Smooth muscle cell (in vitro differentiated cells): ENCODE data around the gene DTX3. TPM values are rescaled to one million over a fixed set of nuclear protein-coding genes. Genes with fewer than 3 reads are reported as not detected.

Experiments used
- DNase-seq: peaks from one replicate; lab custom pipeline; 2025; ENCODE audit not compliant: unreplicated experiment; lab: John Stamatoyannopoulos, UW
- H2AFZ ChIP-seq: fragments of 200-600 bp; sonication (generic); 2 replicates; pipeline ENCODE4 v1.6.0; 2016; ENCODE audit warnings: antibody characterized with exemption, low read depth, mild to moderate bottlenecking
- H3F3A ChIP-seq: fragments of 200-600 bp; sonication (generic); 2 replicates; pipeline ENCODE4 v1.6.0; 2017; ENCODE audit warnings: antibody characterized with exemption, low read depth
- H3K27ac ChIP-seq: fragments of 200-600 bp; sonication (generic); 2 replicates; pipeline ENCODE4 v1.5.1; 2016; ENCODE audit warnings: low read depth, mild to moderate bottlenecking
- H3K27me3 ChIP-seq: fragments of 200-600 bp; sonication (generic); 2 replicates; pipeline ENCODE4 v1.6.1; 2016; ENCODE audit warnings: low read depth, mild to moderate bottlenecking
- H3K36me3 ChIP-seq: fragments of 200-600 bp; sonication (generic); 2 replicates; pipeline ENCODE4 v1.5.1; 2016; ENCODE audit warnings: low read depth
- H3K4me1 ChIP-seq: fragments of 200-600 bp; sonication (generic); 2 replicates; pipeline ENCODE4 v1.5.1; 2016; ENCODE audit warnings: low read depth
- H3K4me2 ChIP-seq: fragments of 200-600 bp; sonication (generic); 2 replicates; pipeline ENCODE4 v1.6.0; 2016; ENCODE audit warnings: mild to moderate bottlenecking
- H3K4me3 ChIP-seq: fragments of 200-600 bp; sonication (generic); 2 replicates; pipeline ENCODE4 v1.5.1; 2016; ENCODE audit warnings: mild to moderate bottlenecking
- H3K79me2 ChIP-seq: fragments of 200-600 bp; sonication (generic); 2 replicates; pipeline ENCODE4 v1.6.0; 2016; ENCODE audit warnings: low read depth, mild to moderate bottlenecking
- H3K9ac ChIP-seq: fragments of 200-600 bp; sonication (generic); 2 replicates; pipeline ENCODE4 v1.6.0; 2016; ENCODE audit warnings: low read depth
- H3K9me3 ChIP-seq: fragments of 200-600 bp; sonication (generic); replicated peaks from 2 replicates; pipeline ENCODE4 v1.5.1; 2016; ENCODE audit warnings: low read depth
- H4K20me1 ChIP-seq: fragments of 200-600 bp; sonication (generic); 2 replicates; pipeline ENCODE4 v1.6.0; 2016; ENCODE audit warnings: low read depth
- WGBS: methylation state at CpG from one replicate; pipeline ENCODE4 v1.1.7; 2016; ENCODE audit warnings: low lambda C conversion rate; 5-methylcytosine and 5-hydroxymethylcytosine counted together
- polyA plus RNA-seq: library from polyadenylated mRNA; unstranded; fragments of >200 nt; fragmentation: Nextera tagmentation; extraction: Ambion mirVana; gene quantifications from 2 replicates; pipeline ENCODE4 v1.2.1, GENCODE V29; 2016
- total RNA-seq: library from RNA; depleted of rRNA; stranded (reverse); fragments of >200 nt; gene quantifications from 2 replicates; pipeline ENCODE4 v1.2.3, GENCODE V29; 2014
- TF ChIP-seq, protein P1 (sequence below): fragments of 200-600 bp; sonication (generic); IDR thresholded peaks from 2 replicates; pipeline ENCODE4 v1.5.1; 2017; ENCODE audit warnings: borderline replicate concordance, mild to moderate bottlenecking, antibody characterized with exemption; ENCODE audit not compliant: insufficient read depth, poor library complexity, severe bottlenecking

Gene DTX3
- total and polyA plus RNA-seq, 2 experiments from 2014 or later = 29.4 to 43.0 TPM

DNA sequence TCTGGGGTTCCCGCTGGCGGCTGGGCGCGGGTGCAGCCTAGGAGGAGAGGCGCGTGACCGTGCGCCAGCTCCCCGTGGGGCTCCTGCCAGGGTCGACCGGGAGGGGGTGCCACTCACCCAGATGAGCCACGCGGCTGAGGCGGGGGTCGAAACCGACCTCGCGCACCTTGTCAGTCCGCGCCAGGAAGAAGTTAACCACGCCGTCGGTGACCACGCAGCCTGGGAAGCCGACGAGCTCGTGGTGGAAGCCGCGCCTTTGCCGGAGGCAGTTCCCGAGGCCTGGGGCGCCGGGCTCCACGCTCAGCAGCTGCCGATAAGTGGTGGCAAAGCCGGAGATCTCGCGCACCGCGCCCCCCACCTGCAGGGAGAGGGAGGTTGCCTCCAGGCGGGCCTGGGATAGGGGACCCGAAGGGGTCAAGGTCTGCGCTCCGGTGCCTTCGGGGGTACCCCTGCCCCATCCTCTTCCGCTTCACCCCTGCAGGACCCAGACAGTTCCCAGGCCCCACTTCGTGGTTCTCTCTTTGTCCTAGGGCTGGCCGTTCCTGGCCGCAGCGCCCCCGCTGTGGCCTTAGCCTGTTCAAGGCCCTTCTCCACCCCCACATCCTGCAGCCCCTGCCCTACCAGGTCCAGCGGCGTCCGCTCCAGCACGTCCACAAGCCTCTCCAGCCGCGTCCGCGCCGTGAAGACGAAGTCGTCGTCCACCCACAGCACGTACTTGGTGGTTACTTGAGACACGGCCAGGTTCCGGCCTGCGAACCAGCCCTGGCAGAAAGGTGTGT is 23.1 kb downstream of the DTX3 start:
- peaks cover 12% of the 10 kb centered on the region for H3K4me1 ChIP-seq
- no peak overlapping the region for H3K4me3 ChIP-seq
- no peaks in the 10 kb centered on the region for H3K9me3 ChIP-seq
- H3F3A ChIP-seq = no peaks in the 10 kb centered on the region
- no peaks in the 10 kb centered on the region for H3K36me3 ChIP-seq
- TF ChIP-seq, protein P1, sequence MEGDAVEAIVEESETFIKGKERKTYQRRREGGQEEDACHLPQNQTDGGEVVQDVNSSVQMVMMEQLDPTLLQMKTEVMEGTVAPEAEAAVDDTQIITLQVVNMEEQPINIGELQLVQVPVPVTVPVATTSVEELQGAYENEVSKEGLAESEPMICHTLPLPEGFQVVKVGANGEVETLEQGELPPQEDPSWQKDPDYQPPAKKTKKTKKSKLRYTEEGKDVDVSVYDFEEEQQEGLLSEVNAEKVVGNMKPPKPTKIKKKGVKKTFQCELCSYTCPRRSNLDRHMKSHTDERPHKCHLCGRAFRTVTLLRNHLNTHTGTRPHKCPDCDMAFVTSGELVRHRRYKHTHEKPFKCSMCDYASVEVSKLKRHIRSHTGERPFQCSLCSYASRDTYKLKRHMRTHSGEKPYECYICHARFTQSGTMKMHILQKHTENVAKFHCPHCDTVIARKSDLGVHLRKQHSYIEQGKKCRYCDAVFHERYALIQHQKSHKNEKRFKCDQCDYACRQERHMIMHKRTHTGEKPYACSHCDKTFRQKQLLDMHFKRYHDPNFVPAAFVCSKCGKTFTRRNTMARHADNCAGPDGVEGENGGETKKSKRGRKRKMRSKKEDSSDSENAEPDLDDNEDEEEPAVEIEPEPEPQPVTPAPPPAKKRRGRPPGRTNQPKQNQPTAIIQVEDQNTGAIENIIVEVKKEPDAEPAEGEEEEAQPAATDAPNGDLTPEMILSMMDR = no peak
- no peaks in the 10 kb centered on the region for H4K20me1 ChIP-seq
- no peak for DNase-seq
- 15% methylated on average over 65 of the region's 67 CpGs for WGBS
- H3K27ac ChIP-seq = no peak overlapping the region
- H3K79me2 ChIP-seq = no peaks in the 10 kb centered on the region
- H3K9ac ChIP-seq = no peak overlapping the region
- H3K4me2 ChIP-seq = no peak overlapping the region
- H3K27me3 ChIP-seq = peaks cover 100% of the 10 kb centered on the region
- no peak overlapping the region for H2AFZ ChIP-seq

DNA sequence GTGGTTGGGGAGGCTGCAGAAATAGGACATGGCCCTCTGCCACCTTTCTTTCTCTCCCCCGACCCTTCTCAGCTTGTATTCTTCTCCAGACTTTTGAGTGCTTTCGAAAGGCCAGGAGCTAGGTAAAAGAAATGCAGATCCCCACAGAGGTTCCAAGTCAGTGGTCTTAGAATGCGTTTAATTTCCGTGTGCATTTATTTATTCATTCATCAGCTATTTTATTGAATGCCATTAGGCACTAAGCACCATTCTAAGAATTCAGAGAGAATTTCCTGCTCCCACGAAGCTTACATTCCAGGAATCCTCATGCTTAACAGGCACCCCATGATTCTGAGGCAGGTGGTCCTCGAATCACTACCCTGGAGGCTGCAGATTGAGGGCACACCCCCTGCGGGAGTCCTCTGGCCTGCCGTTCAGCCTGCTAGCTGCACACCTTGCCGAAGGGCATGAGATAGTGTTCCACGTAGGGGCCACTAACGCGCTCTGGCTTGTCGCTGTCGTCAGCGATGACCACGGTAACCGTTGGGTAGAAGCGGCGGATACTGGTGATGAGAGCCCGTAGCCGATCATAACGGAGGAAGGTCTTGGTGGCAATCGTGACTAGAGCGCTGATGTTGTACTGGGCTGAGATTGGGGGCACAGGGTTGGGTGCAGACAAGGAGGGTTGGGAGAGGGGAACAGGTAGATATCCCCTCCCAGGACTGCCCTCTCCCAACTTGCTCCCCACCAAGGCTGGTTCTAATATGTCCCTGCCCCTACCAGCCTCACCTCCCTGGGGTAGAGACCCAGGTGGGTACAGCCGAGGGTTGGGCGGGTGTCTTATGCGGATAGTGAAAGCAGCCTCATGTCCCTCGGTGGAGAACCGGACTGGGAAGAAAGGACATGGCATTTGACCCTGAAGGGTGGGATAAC is 23.9 kb downstream of the DTX3 start:
- Histone ChIP-seq H3K27me3 (peaks cover 99% of the 10 kb centered on the region), H3K9ac (no peak overlapping the region), H3F3A (no peaks in the 10 kb centered on the region), H2AFZ (no peak overlapping the region), H3K36me3 (no peaks in the 10 kb centered on the region), H3K4me1 (peaks cover 12% of the 10 kb centered on the region), H3K4me3 (no peak overlapping the region), H3K79me2 (no peaks in the 10 kb centered on the region), H3K4me2 (no peak overlapping the region), H4K20me1 (no peaks in the 10 kb centered on the region), H3K27ac (no peak overlapping the region), H3K9me3 (no peaks in the 10 kb centered on the region)
- WGBS = 72% methylated on average over 29 of the region's 29 CpGs
- no peak for DNase-seq
- TF ChIP-seq, protein P1 = no peak

DNA sequence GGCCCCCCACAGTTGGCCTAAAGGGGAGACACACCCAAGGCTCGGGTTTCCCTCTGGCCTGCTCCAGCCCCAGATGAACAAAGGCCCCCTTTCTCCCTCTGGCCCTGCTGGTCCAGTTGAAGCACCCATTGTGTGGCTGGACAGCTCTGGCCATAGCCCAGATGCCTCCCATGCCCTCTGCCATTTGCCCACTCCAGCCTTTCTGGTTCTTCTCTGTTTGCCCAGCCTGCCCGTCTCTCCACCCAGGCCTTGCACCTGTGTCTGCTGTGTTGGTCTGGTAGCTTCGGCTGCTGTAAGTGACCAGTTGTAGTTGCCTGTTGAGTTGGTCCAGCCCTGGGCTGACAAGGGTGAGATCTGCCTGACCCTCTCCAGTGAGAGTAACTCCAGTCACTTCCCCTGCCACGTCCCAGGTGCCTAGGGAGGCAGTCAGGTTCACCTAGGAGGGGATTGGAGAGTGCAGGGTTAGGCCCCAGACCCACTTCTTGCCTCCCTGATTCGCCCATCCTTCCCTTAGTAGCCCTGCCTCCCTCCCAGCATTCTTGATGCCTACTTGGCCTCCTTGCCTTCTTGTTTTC is 25.4 kb downstream of the DTX3 start:
- no peaks in the 10 kb centered on the region for H3K9me3 ChIP-seq
- H3K27ac ChIP-seq = no peak overlapping the region
- H3K4me2 ChIP-seq = no peak overlapping the region
- peaks cover 12% of the 10 kb centered on the region for H3K4me1 ChIP-seq
- H3K4me3 ChIP-seq = no peak overlapping the region
- H4K20me1 ChIP-seq = no peaks in the 10 kb centered on the region
- H3K79me2 ChIP-seq = no peaks in the 10 kb centered on the region
- 79% methylated on average over 5 of the region's 5 CpGs for whole genome bisulfite sequencing
- H3K36me3 ChIP-seq = no peaks in the 10 kb centered on the region
- H3K27me3 ChIP-seq = peaks cover 99% of the 10 kb centered on the region
- H3K9ac ChIP-seq = no peak overlapping the region
- TF ChIP-seq, protein P1 = no peak
- H3F3A ChIP-seq = no peaks in the 10 kb centered on the region
- H2AFZ ChIP-seq = no peak overlapping the region
- DNase-seq = no peak
